Measurements from ENCODE around the gene IFNA1.
A peak's percentile ranks its signal among the peaks of the same experiment; 100 is the strongest.
"Not testable (repeated sequence)": the region's sequence is repeated elsewhere in the genome, so short reads cannot be mapped to it uniquely, and the experiment has no call there.

IFNA1 gene

DNA sequence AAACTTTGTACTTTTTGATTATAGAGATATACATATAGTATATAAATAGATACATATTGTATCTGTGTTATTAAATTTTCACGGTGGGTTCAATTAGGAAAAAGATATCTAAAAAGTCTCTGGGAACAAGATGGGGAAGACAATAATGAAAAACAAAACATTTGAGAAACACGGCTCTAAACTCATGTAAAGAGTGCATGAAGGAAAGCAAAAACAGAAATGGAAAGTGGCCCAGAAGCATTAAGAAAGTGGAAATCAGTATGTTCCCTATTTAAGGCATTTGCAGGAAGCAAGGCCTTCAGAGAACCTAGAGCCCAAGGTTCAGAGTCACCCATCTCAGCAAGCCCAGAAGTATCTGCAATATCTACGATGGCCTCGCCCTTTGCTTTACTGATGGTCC is at the start of gene IFNA1:
Gene IFNA1 (plus strand): TSS at position 301 of the 400 bp plus-strand sequence. CDS start 69 bp downstream, at position 370.
- no peak for DNase-seq

DNA sequence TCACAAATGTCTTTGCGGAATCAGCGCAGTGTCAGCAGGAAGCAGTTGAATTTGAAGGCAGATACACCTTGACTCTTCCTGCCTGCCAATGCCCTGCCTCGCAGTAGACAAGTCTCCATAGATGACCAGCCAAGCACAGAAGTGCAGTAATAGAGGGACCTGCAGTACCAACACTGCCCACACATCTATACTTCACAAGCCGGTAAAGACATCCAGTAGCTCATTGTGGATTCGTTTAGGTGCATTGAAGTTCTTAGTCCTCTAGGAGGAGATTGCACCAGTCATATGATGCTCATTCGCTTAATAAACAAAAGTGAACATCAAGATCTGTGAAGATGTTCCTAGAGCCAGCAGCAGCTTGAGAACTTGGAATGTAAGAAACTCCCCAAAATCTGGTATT is 48.0 kb upstream of the IFNA1 start:
- no peak for DNase-seq

DNA sequence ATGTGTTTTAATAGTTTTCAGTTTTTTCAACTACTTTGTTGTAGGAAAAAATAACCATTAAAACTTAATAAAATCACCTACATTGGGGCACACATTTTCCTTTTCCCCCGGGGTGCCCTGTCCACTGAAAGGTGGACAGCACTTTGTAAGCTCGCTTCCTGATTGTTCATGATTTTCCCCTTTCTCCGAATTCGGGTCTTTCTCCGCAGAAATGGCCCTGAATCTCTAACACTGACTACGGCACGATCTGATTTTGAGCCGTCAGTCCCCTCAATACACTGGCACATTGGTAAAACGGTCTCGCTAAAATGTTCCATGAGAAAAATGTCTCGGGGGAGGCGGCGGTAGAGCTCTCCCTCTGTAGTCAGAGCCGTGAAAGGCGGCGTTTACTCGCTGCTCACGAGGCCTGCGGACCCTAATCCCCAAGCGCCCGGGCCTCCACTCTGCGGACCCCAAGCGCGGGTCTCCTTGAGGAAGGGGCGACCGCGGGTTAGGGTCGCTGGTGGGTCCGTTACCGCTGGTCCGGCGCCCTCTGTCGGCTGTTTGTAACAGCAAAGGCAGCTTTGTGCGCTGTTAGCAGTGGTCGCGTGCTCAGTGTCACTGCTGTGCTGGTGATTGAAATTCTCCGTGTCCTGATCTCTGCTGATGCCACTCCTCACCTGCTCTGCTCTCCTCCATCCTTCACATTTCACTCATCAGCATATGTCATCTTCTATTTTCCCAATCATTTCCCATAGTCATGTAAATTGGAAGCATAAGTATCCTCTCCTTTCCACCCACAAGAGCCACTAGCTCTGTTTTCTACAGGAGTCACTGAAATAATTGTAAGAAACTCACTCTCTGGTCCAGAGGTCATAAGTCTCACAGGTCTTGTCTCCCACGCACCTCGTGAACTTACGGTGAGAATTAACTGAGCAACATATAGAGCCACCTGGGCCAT is 44.2 kb upstream of the IFNA1 start:
- DNase-seq, result peak; percentile 73 to 76

DNA sequence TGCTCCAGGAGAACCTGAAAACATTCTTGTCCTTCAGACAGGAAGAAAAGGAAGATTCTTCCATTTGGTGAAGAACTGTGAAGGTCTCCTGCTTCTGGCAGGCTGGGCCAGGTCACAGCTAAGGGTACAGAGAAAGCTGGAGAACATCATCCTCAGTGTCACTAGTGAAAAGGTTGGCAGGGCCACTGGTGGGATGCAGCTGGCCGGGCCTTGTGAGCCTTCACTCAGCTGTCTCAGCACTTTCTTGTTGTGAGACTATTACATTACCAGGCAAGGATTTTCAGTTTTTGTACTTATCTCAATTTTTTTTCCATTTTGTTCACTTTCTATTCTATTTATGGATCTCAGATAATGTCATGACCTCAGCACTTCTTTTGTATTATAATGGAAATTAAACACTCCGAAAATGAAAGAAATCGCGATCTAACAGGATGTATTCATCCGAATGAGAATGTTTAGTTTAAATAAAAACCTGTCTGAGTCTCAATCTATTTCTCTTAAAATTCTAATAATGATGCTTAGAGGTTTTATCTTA is 41.2 kb upstream of the IFNA1 start:
- no peak for DNase-seq

DNA sequence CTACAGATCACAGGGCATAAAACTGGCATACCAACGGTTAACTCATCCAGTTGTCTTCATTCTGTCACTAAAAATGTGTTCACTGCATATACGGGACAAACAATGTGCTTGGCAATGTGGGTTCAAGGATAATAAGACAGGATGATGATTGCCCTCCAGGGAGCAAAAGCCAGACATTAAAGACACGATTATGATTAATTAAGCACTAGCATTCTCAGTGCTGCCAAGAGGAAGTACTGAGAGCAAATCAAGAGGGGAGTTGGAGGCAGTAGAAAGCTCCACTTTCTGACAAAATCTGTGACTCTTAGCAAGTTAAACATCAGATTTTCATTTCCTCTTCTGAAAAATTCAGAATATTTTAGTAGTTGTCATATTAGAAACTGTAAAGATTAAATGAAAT is 40.3 kb upstream of the IFNA1 start:
- no peak for DNase-seq

DNA sequence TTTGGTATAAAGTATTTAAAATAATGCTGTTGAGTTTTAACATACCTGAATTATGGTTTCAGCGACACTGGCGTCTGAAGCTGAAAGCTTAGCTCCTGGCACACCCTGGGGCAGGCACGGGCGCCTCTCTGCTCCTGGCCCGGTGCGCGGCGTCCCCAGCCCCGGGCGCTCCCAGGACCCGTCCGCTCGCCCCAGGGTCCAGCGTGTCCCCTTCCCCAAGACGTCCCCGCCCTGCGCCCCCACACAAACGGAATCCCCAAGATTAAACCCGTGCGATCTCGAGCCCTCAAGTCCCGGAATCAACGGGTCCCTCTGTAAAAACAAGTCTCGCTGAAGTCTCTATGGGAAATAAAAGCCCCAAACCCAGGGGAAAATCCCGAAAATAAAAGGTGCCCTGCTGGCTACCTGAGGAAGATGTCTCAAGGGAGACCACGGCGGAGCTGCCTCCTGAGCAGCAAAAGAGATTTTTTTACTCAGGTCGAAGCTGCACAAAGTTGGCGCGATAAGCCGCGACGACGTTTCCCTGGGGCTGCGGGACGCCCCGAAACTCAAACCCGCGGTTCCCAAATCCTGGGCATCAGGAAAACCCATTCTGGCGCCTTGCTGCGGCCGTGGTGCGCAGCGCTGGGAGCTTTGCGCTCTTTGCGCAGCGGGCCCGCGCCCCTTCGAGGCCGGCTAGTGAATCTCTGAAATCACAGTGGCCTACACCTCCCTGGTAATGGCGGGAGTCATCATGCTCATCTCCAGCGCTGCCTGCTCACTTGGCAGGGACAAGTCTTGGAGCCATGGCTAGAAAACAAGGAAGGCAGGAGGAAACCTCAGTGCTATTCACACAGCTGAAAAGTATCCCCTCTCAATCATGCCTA is 37.6 kb upstream of the IFNA1 start:
- peak; percentile 34 to 42 for DNase-seq

DNA sequence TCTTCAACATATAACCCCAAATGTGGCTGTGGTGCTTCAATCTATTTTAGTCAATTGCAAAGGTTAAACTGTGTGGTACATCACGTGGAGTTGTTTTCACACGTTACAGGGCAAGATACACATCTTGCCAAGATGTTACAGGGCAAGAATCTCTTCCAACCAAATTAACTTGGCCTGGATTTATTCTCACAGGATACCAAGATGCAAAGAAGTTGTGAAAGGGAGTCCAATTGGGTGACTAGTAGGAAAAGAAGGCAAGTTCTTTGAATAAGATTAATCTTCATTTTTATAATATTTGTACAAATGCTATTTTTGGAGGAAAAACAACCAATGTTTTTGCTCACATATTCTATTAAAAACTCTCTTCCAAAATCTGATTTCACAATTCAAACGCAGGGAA is 36.1 kb upstream of the IFNA1 start:
- no peak for DNase-seq

DNA sequence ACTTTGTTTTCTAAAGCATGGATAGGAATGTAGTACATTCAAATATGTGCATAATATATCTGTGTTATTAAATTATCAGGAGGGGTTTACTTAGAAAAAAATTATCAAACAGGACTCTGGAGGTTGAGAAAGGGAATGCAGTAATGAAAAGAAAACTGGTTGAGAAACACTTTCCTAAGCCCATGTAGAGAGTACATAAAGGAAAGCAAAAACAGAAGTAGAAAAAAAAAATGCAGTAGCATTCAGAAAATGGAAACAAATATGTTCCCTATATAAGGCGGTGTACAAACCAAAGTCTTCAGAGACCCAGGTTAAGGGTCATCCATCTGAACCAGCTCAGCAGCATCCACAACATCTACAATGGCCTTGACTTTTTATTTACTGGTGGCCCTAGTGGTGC is 31.4 kb upstream of the IFNA1 start, which contains the start of gene IFNA8:
Gene IFNA8 (plus strand): TSS at position 301 of the 400 bp plus-strand sequence. CDS start 60 bp downstream, at position 361.
- DNase-seq, result no peak

DNA sequence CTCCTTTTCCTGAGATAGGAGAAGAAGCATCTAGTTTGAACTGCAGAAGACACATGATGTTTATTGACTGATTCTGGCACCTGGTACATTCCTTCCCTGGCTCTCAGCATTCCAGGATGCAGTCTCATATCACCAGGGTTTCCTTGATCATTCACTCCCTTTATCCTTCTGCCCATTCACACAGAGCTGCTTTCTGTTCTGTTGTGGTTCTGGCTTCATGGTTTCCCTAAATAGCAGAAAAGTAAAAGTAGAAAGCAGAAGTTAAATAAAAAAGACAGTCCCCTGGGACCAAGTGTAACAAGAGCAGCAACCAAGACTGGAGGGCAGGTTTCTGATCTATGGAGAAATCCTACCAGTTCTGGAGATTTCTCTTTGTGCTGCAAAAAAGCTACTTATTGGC is 28.1 kb upstream of the IFNA1 start:
- no peak for DNase-seq

DNA sequence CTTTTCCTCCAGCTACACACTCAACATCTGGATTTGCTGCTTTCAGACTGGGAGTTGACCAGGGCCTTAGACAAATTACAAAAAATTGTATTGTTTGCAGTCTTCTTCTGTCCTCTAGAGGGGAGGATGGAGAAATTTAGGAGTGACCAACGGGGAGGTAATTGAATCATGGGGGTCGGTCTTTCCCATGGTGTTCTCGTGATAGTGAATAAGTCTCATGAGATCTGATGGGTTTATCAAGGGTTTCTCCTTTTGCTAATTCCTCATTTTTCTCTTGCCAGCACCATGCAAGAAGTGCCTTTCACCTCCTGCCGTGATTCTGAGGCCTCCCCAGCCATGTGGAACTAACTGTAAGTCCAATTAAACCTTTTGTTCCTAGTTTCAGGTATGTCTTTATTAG is 27.1 kb upstream of the IFNA1 start:
- DNase-seq, result no peak

DNA sequence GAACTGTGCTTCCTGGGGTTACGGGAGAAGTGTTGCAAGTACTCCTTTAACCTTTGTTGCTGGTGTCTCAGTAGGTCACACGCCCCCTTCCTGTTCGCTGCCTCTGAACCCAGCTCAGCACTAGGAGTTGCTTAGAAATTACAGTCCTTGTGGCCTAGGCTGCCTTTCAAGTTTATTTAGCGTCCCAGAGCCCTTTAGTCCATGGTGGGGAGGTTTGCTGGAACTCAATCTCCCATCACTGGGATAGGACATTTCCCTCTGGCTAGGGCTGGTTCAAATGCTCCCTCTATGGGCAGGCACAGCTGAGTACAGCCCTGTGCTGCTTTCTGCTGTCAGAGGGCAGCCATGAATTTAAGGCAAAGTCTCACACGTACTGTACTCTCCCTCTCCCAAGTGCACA is 26.6 kb upstream of the IFNA1 start:
- peak in 1 of 2 experiments; percentile 33 for DNase-seq

DNA sequence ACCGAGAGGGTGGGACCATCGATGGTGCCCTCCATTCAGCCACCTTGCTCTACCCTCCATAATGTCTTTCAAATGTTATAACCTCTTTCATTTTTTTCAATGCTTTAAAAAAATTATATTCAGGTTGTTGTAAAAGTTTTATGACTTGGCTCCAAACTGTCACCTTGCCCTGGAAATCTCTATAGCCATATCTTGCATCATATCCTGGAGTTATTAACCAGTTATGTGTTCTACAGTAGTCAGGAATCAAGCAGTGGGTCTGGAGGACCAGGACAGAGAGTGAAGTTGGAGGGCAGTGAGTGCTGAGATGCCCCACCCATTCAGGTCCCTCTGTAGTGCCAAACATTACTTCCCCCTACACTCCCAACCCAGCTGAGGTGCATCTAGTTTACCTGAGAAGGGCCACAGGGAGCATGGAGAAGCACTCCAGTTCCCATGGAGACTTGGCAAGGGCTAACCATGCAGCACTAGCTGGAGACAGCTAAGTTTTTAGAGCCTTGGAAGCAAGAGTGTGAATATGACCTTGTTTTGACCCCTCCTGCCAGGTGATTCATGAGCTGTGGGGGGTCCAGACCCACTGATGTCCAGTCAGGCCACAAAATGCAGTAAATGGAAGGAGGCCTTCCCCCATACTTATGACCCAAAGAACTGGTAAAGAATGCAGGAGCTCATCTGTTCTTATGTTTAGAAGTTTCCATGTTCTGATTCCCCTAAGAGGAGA is 25.9 kb upstream of the IFNA1 start:
- no peak for DNase-seq

DNA sequence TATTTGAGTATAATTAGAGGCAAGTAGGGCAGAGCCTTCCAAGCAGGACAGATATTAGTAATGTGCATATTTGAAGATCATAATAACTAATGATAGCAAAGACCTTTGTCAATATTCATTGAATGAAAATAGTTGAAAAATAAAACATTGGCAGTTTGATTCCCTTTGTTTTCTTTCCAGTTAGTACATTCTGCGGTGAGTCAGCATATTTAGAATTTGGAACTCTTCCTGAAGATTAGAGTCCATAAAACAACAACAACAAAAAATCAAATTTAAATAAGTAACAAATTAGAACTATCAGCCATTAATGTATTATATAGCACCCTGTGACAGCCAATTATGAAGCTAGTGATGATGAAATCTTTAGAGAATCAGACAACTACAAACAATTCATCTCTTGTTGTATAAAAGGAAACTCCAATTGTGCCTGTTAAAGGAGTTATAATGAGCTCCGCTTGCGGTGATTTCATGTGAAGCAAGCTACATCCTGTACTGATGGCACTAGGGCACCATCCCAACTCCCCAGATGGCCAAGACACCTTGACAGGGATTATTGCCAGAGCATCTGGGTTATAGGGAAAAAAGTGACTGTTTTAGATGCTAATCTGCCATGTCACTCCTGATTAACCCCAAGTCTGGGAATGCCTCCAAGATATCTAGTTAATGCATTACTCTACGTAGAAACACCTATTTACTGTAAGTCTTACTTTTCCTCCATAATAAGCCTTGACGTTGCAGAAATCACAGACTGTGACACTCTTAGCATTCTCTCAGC is 24.6 kb upstream of the IFNA1 start:
- DNase-seq, result no peak

DNA sequence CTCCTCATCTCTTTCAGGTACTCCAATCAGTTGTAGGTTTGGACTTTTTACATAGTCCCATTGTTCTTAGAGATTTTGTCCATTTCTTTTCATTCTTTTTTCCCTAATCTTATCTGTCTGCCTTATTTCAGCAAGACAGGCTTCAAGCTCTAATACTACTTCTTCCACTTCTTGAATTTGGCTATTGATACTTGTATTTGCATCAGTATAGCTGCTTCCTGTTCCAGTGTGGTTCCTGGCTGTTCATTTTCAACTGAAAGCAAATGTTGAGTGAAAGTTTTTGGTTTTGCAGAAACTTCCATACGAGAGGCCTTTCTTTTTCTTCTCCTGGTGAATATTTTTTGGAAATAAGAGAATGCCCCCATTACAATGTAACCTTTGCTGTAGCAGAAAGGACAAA is 12.0 kb upstream of the IFNA1 start:
- no peak for DNase-seq

DNA sequence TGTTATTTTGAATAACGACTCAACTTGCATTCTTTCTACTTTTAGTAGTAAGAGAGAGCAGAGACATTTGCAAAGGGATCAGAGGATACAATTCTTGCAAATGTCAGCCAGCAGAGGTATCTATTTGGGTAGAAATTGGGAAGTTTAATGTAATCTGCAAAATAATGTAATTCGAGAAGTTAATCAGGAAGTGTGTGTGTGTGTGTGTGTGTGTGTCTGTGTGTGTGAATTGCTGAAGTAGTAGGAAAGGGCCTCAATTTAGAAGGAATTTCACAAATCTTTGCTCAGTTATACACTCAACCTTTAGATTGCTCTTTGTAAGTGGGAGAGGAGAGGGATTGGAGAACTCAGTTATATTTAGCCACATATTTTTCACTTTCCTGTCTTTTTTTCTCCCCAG is 11.0 kb upstream of the IFNA1 start:
- DNase-seq, result no peak

DNA sequence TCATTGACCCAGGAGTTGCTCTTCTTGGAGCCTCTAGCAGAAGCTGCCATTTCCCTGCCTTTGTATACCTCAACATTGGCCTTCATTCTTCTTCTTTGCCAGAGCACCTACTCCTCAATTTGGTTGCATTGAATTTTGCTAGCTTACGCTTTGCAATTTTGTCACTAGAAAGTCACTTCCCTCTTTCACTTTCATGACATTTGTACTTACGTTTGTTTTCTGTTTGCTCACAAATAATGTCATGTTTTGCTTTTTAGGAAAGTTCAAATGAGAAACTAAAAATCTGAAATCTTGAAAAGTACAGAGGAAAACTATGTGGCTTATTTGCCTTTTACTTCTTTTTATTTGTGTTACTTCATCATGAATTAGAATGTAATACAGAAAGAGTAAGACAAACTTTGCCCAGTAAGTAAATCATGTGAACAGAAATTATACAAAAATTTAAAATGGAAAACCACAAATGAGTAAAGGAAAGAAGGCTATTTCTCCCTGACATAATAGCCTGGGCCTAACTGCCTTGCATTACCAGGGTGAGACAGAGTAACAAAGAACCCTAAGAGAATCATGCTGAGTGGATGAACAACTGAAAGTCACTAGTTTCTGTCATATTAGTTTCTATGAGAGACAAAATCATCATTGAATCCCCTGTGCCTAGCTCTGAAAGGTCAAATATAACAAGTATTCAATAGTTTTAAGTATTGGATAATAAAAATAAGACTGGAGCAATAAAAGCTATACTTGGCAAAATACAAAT is 7.4 kb upstream of the IFNA1 start:
- no peak for DNase-seq

DNA sequence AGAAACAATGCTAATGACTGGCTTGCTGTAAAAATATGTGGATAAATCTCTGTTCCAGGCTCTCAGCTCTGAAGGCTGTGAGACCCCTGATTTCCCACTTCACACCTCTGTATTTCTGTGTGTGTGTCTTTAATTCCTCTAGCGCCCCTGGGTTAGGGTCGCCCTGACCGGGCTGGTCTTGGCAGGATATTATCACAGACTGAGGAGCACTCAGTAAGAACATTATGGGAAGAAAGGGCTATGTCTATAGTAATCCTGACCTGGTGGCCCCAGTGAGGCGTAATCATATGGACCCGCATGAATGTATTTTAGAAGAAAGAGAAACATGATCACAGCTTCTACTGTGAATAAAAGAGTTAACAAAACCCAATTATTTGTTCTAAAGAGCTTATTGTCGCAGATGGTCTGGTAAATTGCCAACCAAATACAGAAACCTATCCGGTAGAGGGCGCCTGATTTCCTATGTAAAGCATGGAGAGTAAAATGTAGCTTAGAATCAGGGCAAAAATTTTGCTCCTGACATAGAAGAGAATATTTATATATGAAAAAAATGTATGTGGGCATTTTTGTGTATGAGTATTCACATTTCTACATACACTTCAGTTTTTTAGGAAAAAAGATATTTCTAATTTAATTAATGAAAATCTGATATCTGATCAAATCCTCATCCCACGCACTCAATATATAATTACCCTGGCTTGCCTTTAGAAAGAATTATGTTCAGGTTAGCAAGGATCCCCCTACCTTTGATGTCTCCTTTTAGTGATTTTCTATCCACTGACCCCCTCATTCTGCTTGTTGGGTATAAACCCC is 5.8 kb upstream of the IFNA1 start:
- peak; percentile 29 to 36 for DNase-seq

DNA sequence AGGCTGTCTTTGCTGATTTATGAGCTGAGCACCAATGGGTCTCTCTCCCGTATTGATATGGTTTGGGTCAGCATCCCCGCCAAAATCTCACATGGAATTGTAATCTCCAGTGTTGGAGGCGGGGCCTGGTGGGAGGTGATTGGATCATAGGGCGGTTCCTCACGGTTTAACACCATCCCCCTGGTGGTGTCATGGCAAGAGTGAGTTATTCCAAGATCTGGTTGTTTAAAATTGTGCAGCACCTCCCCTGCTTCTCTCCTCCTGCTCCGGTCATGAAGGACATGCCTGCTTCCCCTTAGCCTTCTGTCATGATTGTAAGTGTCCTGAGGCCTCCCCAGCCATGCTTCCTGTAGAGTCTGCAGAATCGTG is 5.2 kb upstream of the IFNA1 start:
- DNase-seq, result not testable (repeated sequence)

DNA sequence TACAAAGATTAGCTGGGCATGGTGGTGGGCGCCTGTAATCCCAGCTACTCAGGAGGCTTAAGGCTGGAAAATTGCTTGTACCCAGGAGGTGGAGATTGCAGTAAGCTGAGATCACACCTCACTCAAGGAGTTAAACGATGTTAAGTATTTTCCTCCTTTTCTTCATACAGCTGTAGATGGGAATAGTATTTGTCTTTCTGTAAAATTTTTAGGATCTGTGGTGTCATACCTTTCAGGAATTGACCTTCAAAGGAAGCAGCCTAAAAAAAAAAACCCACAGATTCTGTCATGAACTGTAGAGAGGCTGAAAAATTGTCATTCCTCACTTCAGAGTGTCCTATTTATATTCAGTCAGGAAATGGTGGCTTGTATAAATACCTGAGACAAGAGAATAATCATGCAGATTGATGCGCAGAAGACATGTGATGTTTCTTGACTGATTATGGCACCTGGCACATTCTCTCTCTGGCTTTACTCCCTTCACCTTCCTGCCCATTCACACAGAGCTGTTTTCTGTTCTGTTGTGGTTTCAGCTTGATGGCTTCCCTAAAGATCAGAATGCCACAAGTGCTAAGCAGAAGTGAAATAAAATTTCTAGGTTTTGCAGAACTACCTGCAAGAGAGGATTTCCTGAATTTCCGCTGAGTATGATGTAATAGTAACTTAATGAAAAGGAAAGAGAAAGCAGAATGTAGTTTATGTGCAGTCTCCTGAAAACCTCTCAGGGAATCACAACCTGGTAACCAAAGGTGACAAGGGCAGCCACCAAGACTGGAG is 3.8 kb downstream of the IFNA1 start:
- no peak for DNase-seq

Data from activated T-cell treated with anti-CD3 and anti-CD28 coated beads, Interleukin-2, amount 50 U/mL, for 48 hours (primary cell).